GM23338 (cell line): Measurements from ENCODE around the gene TRAF7. TPM values are rescaled to one million over a fixed set of nuclear protein-coding genes. Genes with fewer than 3 reads are reported as not detected.

Experiments used
- ATAC-seq: fragments of 200-7000 bp; cut with Tn5 transposase; 3 replicates; pipeline ENCODE4 v1.9.1; 2020
- DNase-seq: peaks from one replicate; pipeline ENCODE4 v3.0.0-alpha.2; 2015; ENCODE audit warnings: low spot score
- H2AFZ ChIP-seq: fragments of 200-600 bp; sonication (generic); 2 replicates; pipeline ENCODE4 v1.8.0; 2016; ENCODE audit warnings: antibody characterized with exemption, mild to moderate bottlenecking, moderate library complexity
- H3F3A ChIP-seq: fragments of 200-600 bp; sonication (generic); replicated peaks from 2 replicates; pipeline ENCODE4 v1.8.0; 2017; ENCODE audit warnings: antibody characterized with exemption, mixed run types, low read depth
- H3K27ac ChIP-seq: fragments of 200-600 bp; sonication (generic); 2 replicates; pipeline ENCODE4 v1.6.1; 2016; ENCODE audit warnings: low read depth
- H3K27me3 ChIP-seq: fragments of 200-600 bp; sonication (generic); 2 replicates; pipeline ENCODE4 v1.8.0; 2016; ENCODE audit warnings: mild to moderate bottlenecking, mixed run types, moderate library complexity; ENCODE audit not compliant: insufficient read depth
- H3K36me3 ChIP-seq: fragments of 200-600 bp; sonication (generic); 2 replicates; pipeline ENCODE4 v1.8.0; 2016; ENCODE audit warnings: mild to moderate bottlenecking; ENCODE audit not compliant: insufficient read depth
- H3K4me1 ChIP-seq: fragments of 200-600 bp; sonication (generic); 2 replicates; pipeline ENCODE4 v1.8.0; 2016; ENCODE audit warnings: mild to moderate bottlenecking, moderate library complexity; ENCODE audit not compliant: insufficient read depth
- H3K4me2 ChIP-seq: fragments of 200-600 bp; sonication (generic); 2 replicates; pipeline ENCODE4 v1.7.1; 2017; ENCODE audit warnings: mixed run types
- H3K4me3 ChIP-seq: fragments of 200-600 bp; sonication (generic); 2 replicates; pipeline ENCODE4 v1.6.1; 2016; ENCODE audit warnings: mixed run types
- H3K79me2 ChIP-seq: fragments of 200-600 bp; sonication (generic); replicated peaks from 2 replicates; pipeline ENCODE4 v1.8.0; 2017; ENCODE audit warnings: mild to moderate bottlenecking; ENCODE audit not compliant: insufficient read depth
- H3K9me2 ChIP-seq: fragments of 200-600 bp; sonication (generic); 2 replicates; pipeline ENCODE4 v1.8.0; 2017; ENCODE audit not compliant: insufficient read depth
- H4K20me1 ChIP-seq: fragments of 200-600 bp; sonication (generic); replicated peaks from 2 replicates; pipeline ENCODE4 v1.8.0; 2017; ENCODE audit warnings: mild to moderate bottlenecking; ENCODE audit not compliant: insufficient read depth
- H3K27ac Mint-ChIP-seq: 2 replicates; pipeline ENCODE4 v1.8.0; 2020; ENCODE audit warnings: inconsistent platforms, mild to moderate bottlenecking, moderate library complexity, mixed read lengths
- H3K27me3 Mint-ChIP-seq: 3 replicates; pipeline ENCODE4 v1.8.0; 2022; ENCODE audit warnings: low read depth, mild to moderate bottlenecking, moderate library complexity, mixed read lengths, inconsistent platforms; ENCODE audit not compliant: insufficient read depth, poor library complexity
- H3K36me3 Mint-ChIP-seq: 3 replicates; pipeline ENCODE4 v1.8.0; 2021; ENCODE audit warnings: low read depth, mild to moderate bottlenecking, inconsistent platforms, moderate library complexity, mixed read lengths
- H3K4me1 Mint-ChIP-seq: 3 replicates; pipeline ENCODE4 v1.8.0; 2020; ENCODE audit warnings: mild to moderate bottlenecking, inconsistent platforms, mixed read lengths
- H3K4me3 Mint-ChIP-seq: 3 replicates; pipeline ENCODE4 v1.8.0; 2021; ENCODE audit warnings: moderate library complexity, mild to moderate bottlenecking, inconsistent platforms, mixed read lengths
- H3K9me3 Mint-ChIP-seq: 3 replicates; pipeline ENCODE4 v1.8.0; 2020; ENCODE audit warnings: moderate library complexity, mild to moderate bottlenecking, inconsistent platforms, mixed read lengths
- CREB1 ChIP-seq: fragments of 250-450 bp; sonication (Bioruptor Pico); IDR thresholded peaks from 2 replicates; pipeline ENCODE4 v1.5.0; 2020; ENCODE audit warnings: low read depth, mild to moderate bottlenecking, moderate library complexity
- CTCF ChIP-seq, 2 experiments: fragments of 200-600 bp in 1 of 2; sonication (generic) in 1 of 2; conservative IDR thresholded peaks; 2 replicates each; pipeline versions ENCODE4 v1.5.1 to v1.6.1; 2016 to 2017; ENCODE audit warnings: antibody characterized with exemption in 2 of 2, low read depth in 2 of 2, mild to moderate bottlenecking in 2 of 2, moderate library complexity in 1 of 2
- ETS1 ChIP-seq: IDR thresholded peaks from 2 replicates; pipeline ENCODE4 v1.6.1; 2016; ENCODE audit warnings: antibody characterized with exemption
- EZH2 ChIP-seq: fragments of 200-600 bp; sonication (generic); IDR thresholded peaks from one replicate; pipeline ENCODE4 v1.8.0; 2017; ENCODE audit warnings: antibody characterized with exemption, mild to moderate bottlenecking, low read depth; ENCODE audit not compliant: unreplicated experiment
- EZH2phosphoT487 ChIP-seq: fragments of 200-600 bp; sonication (generic); IDR thresholded peaks from one replicate; pipeline ENCODE4 v1.8.1; 2018; ENCODE audit warnings: antibody characterized with exemption; ENCODE audit not compliant: unreplicated experiment
- JUNB ChIP-seq: IDR thresholded peaks from one replicate; pipeline ENCODE4 v1.6.1; 2016; ENCODE audit warnings: antibody characterized with exemption; ENCODE audit not compliant: unreplicated experiment
- NANOG ChIP-seq: IDR thresholded peaks from 2 replicates; pipeline ENCODE4 v1.6.1; 2016; ENCODE audit warnings: antibody characterized with exemption, borderline replicate concordance
- POLR2AphosphoS5 ChIP-seq: IDR thresholded peaks from 2 replicates; pipeline ENCODE4 v1.6.1; 2016; ENCODE audit warnings: antibody characterized with exemption, low read depth
- REST ChIP-seq: IDR thresholded peaks from one replicate; pipeline ENCODE4 v1.6.1; 2018; ENCODE audit warnings: antibody characterized with exemption; ENCODE audit not compliant: unreplicated experiment
- STAT1 ChIP-seq: IDR thresholded peaks from one replicate; pipeline ENCODE4 v1.6.1; 2016; ENCODE audit warnings: antibody characterized with exemption; ENCODE audit not compliant: unreplicated experiment
- ZNF331 ChIP-seq: fragments of 250-450 bp; sonication (Bioruptor Pico); IDR thresholded peaks from 2 replicates; pipeline ENCODE4 v1.5.0; 2020; ENCODE audit warnings: low read depth, mild to moderate bottlenecking, moderate library complexity
- ZNF462 ChIP-seq: fragments of 250-450 bp; sonication (Bioruptor Pico); IDR thresholded peaks from 2 replicates; pipeline ENCODE4 v1.5.0; 2020; ENCODE audit warnings: mild to moderate bottlenecking, moderate library complexity
- polyA plus RNA-seq: library from polyadenylated mRNA; unstranded; fragments of >200 nt; fragmentation: Nextera tagmentation; extraction: Ambion mirVana; gene quantifications from 2 replicates; pipeline ENCODE4 v1.2.1, GENCODE V29; 2016
- total RNA-seq: library from RNA; depleted of rRNA; stranded (reverse); fragments of >200 nt; shearing (Covaris generic); gene quantifications from 2 replicates; pipeline ENCODE4 v1.2.3, GENCODE V29; 2014

TRAF7 gene
- total and polyA plus RNA-seq, 2 experiments from 2014 or later, result 36.4 to 133 TPM

GRCh38 chr16:2170080-2170479 is 14.5 kb downstream of the TRAF7 start:
- H3K9me3 Mint-ChIP-seq, result no peaks in the 10 kb centered on the region; the same call in 2 of the 3 replicates
- Histone ChIP-seq H4K20me1 (no peaks in the 10 kb centered on the region; the same call in 1 of the 2 replicates), H3K4me1 (no peaks in the 10 kb centered on the region), H3F3A (peaks cover 3% of the 10 kb centered on the region; the same call in 1 of the 2 replicates), H3K9me2 (no peaks in the 10 kb centered on the region), H2AFZ (no peak overlapping the region), H3K79me2 (no peaks in the 10 kb centered on the region; the same call in none of the 2 replicates), H3K36me3 (peaks cover 4% of the 10 kb centered on the region; the same call in 1 of the 2 replicates), H3K27me3 (no peaks in the 10 kb centered on the region), H3K27ac (peak overlapping the region; percentile 72; the same call in 1 of the 2 replicates), H3K4me2 (no peak overlapping the region), H3K4me3 (no peak overlapping the region)
- H3K27me3 Mint-ChIP-seq, result peaks cover 11% of the 10 kb centered on the region
- H3K27ac Mint-ChIP-seq, result no peak overlapping the region
- no peak for TF ChIP-seq JUNB
- TF ChIP-seq REST, result no peak
- TF ChIP-seq ZNF462 (CRISPR knock-in tag), result no peak
- no peak for TF ChIP-seq EZH2phosphoT487
- no peak for TF ChIP-seq NANOG
- TF ChIP-seq ETS1, result no peak
- no peak for TF ChIP-seq STAT1
- no peak for TF ChIP-seq POLR2AphosphoS5
- TF ChIP-seq EZH2, result no peak
- TF ChIP-seq CREB1 (CRISPR knock-in tag), result no peak
- no peak for TF ChIP-seq ZNF331 (CRISPR knock-in tag)
- no peak for TF ChIP-seq CTCF (conservative IDR thresholded peaks at IDR 0.05; ENCODE audit: low read depth in 2 of 2)
- ATAC-seq (no peak), DNase-seq (no peak)
- H3K4me1 Mint-ChIP-seq, result peaks cover 2% of the 10 kb centered on the region; the same call in 2 of the 3 replicates
- H3K36me3 Mint-ChIP-seq, result peaks cover 36% of the 10 kb centered on the region
- no peak overlapping the region for H3K4me3 Mint-ChIP-seq
